Endodermal cell (in vitro differentiated cells): ENCODE data around the gene GSK3A. TPM values are rescaled to one million over a fixed set of nuclear protein-coding genes. Genes with fewer than 3 reads are reported as not detected.

Source experiments
- DNase-seq: peaks from one replicate; pipeline ENCODE4 v3.0.0-alpha.2; 2017
- H3K27ac ChIP-seq: 2 replicates; pipeline ENCODE4 v1.5.1; 2013; ENCODE audit warnings: mild to moderate bottlenecking, low read depth, low read length, moderate library complexity
- H3K27me3 ChIP-seq: 2 replicates; pipeline ENCODE4 v1.6.1; 2013; ENCODE audit warnings: mild to moderate bottlenecking, low read length, moderate library complexity; ENCODE audit not compliant: insufficient read depth, control insufficient read depth, poor library complexity, severe bottlenecking
- H3K36me3 ChIP-seq: 2 replicates; pipeline ENCODE4 v1.7.0; 2013; ENCODE audit warnings: mild to moderate bottlenecking, low read length, moderate library complexity; ENCODE audit not compliant: control insufficient read depth, insufficient read depth
- H3K4me1 ChIP-seq: one replicate; pipeline ENCODE4 v1.7.0; 2013; ENCODE audit warnings: low read length; ENCODE audit not compliant: control insufficient read depth, insufficient read depth
- H3K4me3 ChIP-seq: 2 replicates; pipeline ENCODE4 v1.5.1; 2013; ENCODE audit warnings: mild to moderate bottlenecking, low read length, moderate library complexity
- H3K9ac ChIP-seq: 2 replicates; pipeline ENCODE4 v1.6.1; 2013; ENCODE audit warnings: mild to moderate bottlenecking, low read length, moderate library complexity; ENCODE audit not compliant: poor library complexity, severe bottlenecking; ENCODE audit errors: extremely low read depth
- H3K9me3 ChIP-seq: 2 replicates; pipeline ENCODE4 v1.6.1; 2013; ENCODE audit warnings: mild to moderate bottlenecking, low read length, moderate library complexity; ENCODE audit not compliant: control insufficient read depth
- H3K27ac Mint-ChIP-seq: 2 replicates; pipeline ENCODE4 v1.8.0; 2020; ENCODE audit warnings: mixed read lengths
- H3K27me3 Mint-ChIP-seq: 2 replicates; pipeline ENCODE4 v1.8.0; 2021; ENCODE audit warnings: mild to moderate bottlenecking, mixed read lengths; ENCODE audit not compliant: insufficient read depth
- H3K36me3 Mint-ChIP-seq: 2 replicates; pipeline ENCODE4 v1.8.0; 2020; ENCODE audit warnings: low read depth, mixed read lengths
- H3K4me1 Mint-ChIP-seq: 2 replicates; pipeline ENCODE4 v1.8.0; 2020; ENCODE audit warnings: mixed read lengths
- H3K4me3 Mint-ChIP-seq: 2 replicates; pipeline ENCODE4 v1.8.0; 2020; ENCODE audit warnings: mild to moderate bottlenecking, moderate library complexity, mixed read lengths
- H3K9me3 Mint-ChIP-seq: 2 replicates; pipeline ENCODE4 v1.8.0; 2020; ENCODE audit warnings: mild to moderate bottlenecking, mixed read lengths
- CTCF ChIP-seq: fragments of 200-600 bp; sonication (generic); conservative IDR thresholded peaks from 2 replicates; pipeline ENCODE4 v1.5.0; 2021; ENCODE audit warnings: antibody characterized with exemption, mild to moderate bottlenecking
- WGBS, 2 experiments: methylation state at CpG; one replicate each; pipeline versions ENCODE4 v1.1.5 to v1.1.7; 2013; ENCODE audit warnings: missing lambda C conversion rate in 2 of 2, mixed read lengths in 1 of 2; ENCODE audit not compliant: insufficient coverage in 1 of 2, insufficient read length in 1 of 2; 5-methylcytosine and 5-hydroxymethylcytosine counted together
- total RNA-seq, 2 donors: library from RNA; stranded (reverse); fragmentation: NEBNext Ultra II Directional in 1 of 2; extraction: Animal tissue kit (Norgen Biotek cat#: 25700) in 1 of 2; gene quantifications; 2 replicates in 1 of 2; 3 replicates in 1 of 2; pipeline ENCODE4 v1.2.1, GENCODE V29; 2021

Gene GSK3A
- total RNA-seq, 2 donors from 2014 or later = 52.6 to 55.1 TPM

- H3K4me1 ChIP-seq = no peaks in the 10 kb centered on the region
- H3K4me3 ChIP-seq = peak within 1 kb of the TSS; percentile 85
- TF ChIP-seq CTCF = no peak
- Mint-ChIP-seq H3K27ac (peak within 1 kb of the TSS; percentile 82), H3K4me1 (peaks cover 22% of the 10 kb centered on the region), H3K9me3 (no peaks in the 10 kb centered on the region), H3K27me3 (no peaks in the 10 kb centered on the region), H3K4me3 (peak within 1 kb of the TSS; percentile 90), H3K36me3 (peaks cover 7% of the 10 kb centered on the region)
- no peaks in the 10 kb centered on the region for H3K9me3 ChIP-seq
- DNase-seq = peak; percentile 97
- peak within 1 kb of the TSS; percentile 88 for H3K27ac ChIP-seq
- peaks cover 3% of the 10 kb centered on the region for H3K36me3 ChIP-seq
- WGBS, 2 experiments = 0% methylated on average over 53 of the region's 75 CpGs; no CpG with 5 or more reads in 1 of the 2 experiments
- H3K27me3 ChIP-seq = no peaks in the 10 kb centered on the region
- peak within 1 kb of the TSS; percentile 89 for H3K9ac ChIP-seq
These were observed 12.7 kb upstream of the GSK3A start, which contains the start of gene ERF for GRCh38 chr19:42254850-42255765. TSS of gene ERF (minus strand) at chr19:42255128. CDS start at chr19:42254999, 129 bp downstream.

- DNase-seq = peak; percentile 86
- WGBS, 2 experiments = 0% methylated on average over 6 to 64 of the region's 70 CpGs
- Histone ChIP-seq H3K27ac (peak overlapping the region; percentile 88), H3K9me3 (no peaks in the 10 kb centered on the region), H3K4me1 (no peaks in the 10 kb centered on the region), H3K9ac (peak overlapping the region; percentile 89), H3K4me3 (peak overlapping the region; percentile 85), H3K36me3 (peaks cover 10% of the 10 kb centered on the region), H3K27me3 (no peaks in the 10 kb centered on the region)
- TF ChIP-seq CTCF = peak; percentile 39
- Mint-ChIP-seq H3K4me1 (peaks cover 22% of the 10 kb centered on the region), H3K27me3 (no peaks in the 10 kb centered on the region), H3K9me3 (no peaks in the 10 kb centered on the region), H3K27ac (peak overlapping the region; percentile 21), H3K4me3 (peak overlapping the region; percentile 90), H3K36me3 (peaks cover 15% of the 10 kb centered on the region)
These were observed 11.9 kb upstream of the GSK3A start for GRCh38 chr19:42254089-42254849.

- Mint-ChIP-seq H3K27me3 (no peaks in the 10 kb centered on the region), H3K4me1 (peaks cover 22% of the 10 kb centered on the region), H3K4me3 (peak overlapping the region; percentile 90), H3K36me3 (peaks cover 15% of the 10 kb centered on the region), H3K9me3 (no peaks in the 10 kb centered on the region), H3K27ac (peak overlapping the region; percentile 94)
- Histone ChIP-seq H3K9ac (peak overlapping the region; percentile 89), H3K9me3 (no peaks in the 10 kb centered on the region), H3K4me3 (peak overlapping the region; percentile 90), H3K27me3 (no peaks in the 10 kb centered on the region), H3K36me3 (peaks cover 14% of the 10 kb centered on the region), H3K4me1 (no peaks in the 10 kb centered on the region), H3K27ac (peak overlapping the region; percentile 88)
- DNase-seq = peak; percentile 91
- no peak for TF ChIP-seq CTCF
- WGBS, 2 experiments = 0 to 1% methylated on average over 6 to 35 of the region's 71 CpGs
These were observed 11.1 kb upstream of the GSK3A start for GRCh38 chr19:42253245-42254088.
